CD14-positive monocyte (primary cell): ENCODE measurements around the gene MIF4GD. TPM values are rescaled to one million over a fixed set of nuclear protein-coding genes. Genes with fewer than 3 reads are reported as not detected.
A peak's percentile ranks its signal among the peaks of the same experiment; 100 is the strongest.

Experiments
- DNase-seq, 3 donors: peaks; one replicate each; pipeline ENCODE4 v3.0.0-alpha.2; 2011 to 2022
- H2AFZ ChIP-seq: 2 replicates; pipeline ENCODE4 v1.6.0; 2012; ENCODE audit warnings: mild to moderate bottlenecking, low read depth, low read length, inconsistent platforms; ENCODE audit not compliant: insufficient read depth, poor library complexity, severe bottlenecking
- H3K27ac ChIP-seq, 2 donors: 1 replicate in 1 of 2; 2 replicates in 1 of 2; pipeline ENCODE4 v1.5.1; 2012 to 2013; ENCODE audit warnings: low read length in 2 of 2, control low read depth in 1 of 2, inconsistent platforms in 1 of 2, low read depth in 1 of 2, mild to moderate bottlenecking in 1 of 2
- H3K27me3 ChIP-seq, 2 donors: one replicate each; pipeline versions ENCODE4 v1.6.0 to v1.6.1; 2011 to 2013; ENCODE audit warnings: low read length in 2 of 2; ENCODE audit not compliant: control insufficient read depth in 2 of 2, insufficient read depth in 2 of 2
- H3K36me3 ChIP-seq, 2 donors: replicated peaks in 1 of 2; 1 replicate in 1 of 2; 2 replicates in 1 of 2; pipeline versions ENCODE4 v1.5.1 to v1.6.1; 2012 to 2013; ENCODE audit warnings: low read length in 2 of 2, control low read depth in 1 of 2, inconsistent platforms in 1 of 2, mild to moderate bottlenecking in 1 of 2; ENCODE audit not compliant: insufficient read depth in 2 of 2, control insufficient read depth in 1 of 2
- H3K4me1 ChIP-seq, 2 donors: 1 replicate in 1 of 2; 2 replicates in 1 of 2; pipeline versions ENCODE4 v1.5.1 to v1.6.1; 2012 to 2013; ENCODE audit warnings: low read length in 2 of 2, control low read depth in 1 of 2, inconsistent platforms in 1 of 2, mild to moderate bottlenecking in 1 of 2, moderate library complexity in 1 of 2; ENCODE audit not compliant: insufficient read depth in 2 of 2, control insufficient read depth in 1 of 2
- H3K4me2 ChIP-seq: replicated peaks from 2 replicates; pipeline ENCODE3; 2012; ENCODE audit warnings: low read length, moderate library complexity, mild to moderate bottlenecking; ENCODE audit not compliant: poor library complexity, severe bottlenecking; ENCODE audit errors: extremely low read depth
- H3K4me3 ChIP-seq, 3 experiments: fragments of 200-600 bp in 1 of 3; sonication (generic) in 1 of 3; replicated peaks in 1 of 3; 1 replicate in 2 of 3; 2 replicates in 1 of 3; pipeline ENCODE4 v1.5.1; 2011 to 2013; ENCODE audit warnings: low read length in 3 of 3, mild to moderate bottlenecking in 3 of 3, control low read depth in 2 of 3, low read depth in 2 of 3, inconsistent platforms in 1 of 3, moderate library complexity in 1 of 3
- H3K79me2 ChIP-seq: 2 replicates; pipeline ENCODE4 v1.6.0; 2012; ENCODE audit warnings: mild to moderate bottlenecking, control low read depth, inconsistent platforms, low read length, moderate library complexity; ENCODE audit not compliant: insufficient read depth
- H3K9ac ChIP-seq: 2 replicates; pipeline ENCODE4 v1.6.0; 2017; ENCODE audit warnings: low read length, mild to moderate bottlenecking; ENCODE audit not compliant: insufficient read depth, poor library complexity, severe bottlenecking
- H3K9me3 ChIP-seq, 2 donors: replicated peaks in 1 of 2; 1 replicate in 1 of 2; 2 replicates in 1 of 2; pipeline versions ENCODE4 v1.5.1 to v1.6.1; 2012 to 2013; ENCODE audit warnings: low read length in 2 of 2, control low read depth in 1 of 2; ENCODE audit not compliant: control insufficient read depth in 1 of 2, insufficient read depth in 1 of 2
- H4K20me1 ChIP-seq: 2 replicates; pipeline ENCODE4 v1.6.0; 2012; ENCODE audit warnings: mild to moderate bottlenecking, low read length, control low read depth, moderate library complexity; ENCODE audit not compliant: insufficient read depth
- H3K27ac Mint-ChIP-seq, 7 donors: one replicate each; pipeline ENCODE4 v1.8.0; 2020; ENCODE audit warnings: mild to moderate bottlenecking in 7 of 7, mixed read lengths in 7 of 7, moderate library complexity in 6 of 7, inconsistent platforms in 2 of 7
- H3K27me3 Mint-ChIP-seq, 3 donors: one replicate each; pipeline ENCODE4 v1.8.0; 2021 to 2022; ENCODE audit warnings: low read depth in 3 of 3, mild to moderate bottlenecking in 3 of 3, mixed read lengths in 3 of 3, moderate library complexity in 3 of 3, inconsistent platforms in 1 of 3
- H3K36me3 Mint-ChIP-seq, 2 donors: one replicate each; pipeline ENCODE4 v1.8.0; 2020; ENCODE audit warnings: mixed read lengths in 2 of 2, inconsistent platforms in 1 of 2, mild to moderate bottlenecking in 1 of 2
- H3K4me1 Mint-ChIP-seq: one replicate; pipeline ENCODE4 v1.8.0; 2020; ENCODE audit warnings: mild to moderate bottlenecking, mixed read lengths
- H3K4me3 Mint-ChIP-seq, 2 donors: one replicate each; pipeline ENCODE4 v1.8.0; 2020; ENCODE audit warnings: mild to moderate bottlenecking in 2 of 2, mixed read lengths in 2 of 2, moderate library complexity in 1 of 2
- H3K9me3 Mint-ChIP-seq, 7 donors: one replicate each; pipeline ENCODE4 v1.8.0; 2020 to 2022; ENCODE audit warnings: mixed read lengths in 7 of 7, mild to moderate bottlenecking in 6 of 7, moderate library complexity in 6 of 7, inconsistent platforms in 2 of 7
- CTCF ChIP-seq: fragments of 200-600 bp; IDR thresholded peaks from one replicate; pipeline ENCODE4 v1.8.0; 2022; ENCODE audit warnings: antibody characterized with exemption, mild to moderate bottlenecking
- WGBS: methylation state at CpG from one replicate; pipeline ENCODE4 v1.1.5; 2013; ENCODE audit warnings: missing lambda C conversion rate; ENCODE audit not compliant: insufficient coverage; 5-methylcytosine and 5-hydroxymethylcytosine counted together
- intact Hi-C, 2 donors: fragments of 100-400 bp; cut with micrococcal nuclease; formaldehyde crosslinking; loops; one replicate each; pipeline versions ENCODE4 v1.15.0 to v1.15.1; 2023
- polyA plus RNA-seq, 3 donors: library from polyadenylated mRNA; depleted of rRNA in 1 of 3; unstranded in 2 of 3; stranded (reverse) in 1 of 3; fragments of 300-500 nt in 2 of 3; fragments of >200 nt in 1 of 3; fragmentation: Illumina TruSeq in 2 of 3; gene quantifications; 1 replicate in 2 of 3; 2 replicates in 1 of 3; pipeline ENCODE4 v1.2.3, GENCODE V29; 2012 to 2021

The MIF4GD gene
- polyA plus RNA-seq, 3 donors: 66.9 to 103 (median 80.6) TPM

DNA sequence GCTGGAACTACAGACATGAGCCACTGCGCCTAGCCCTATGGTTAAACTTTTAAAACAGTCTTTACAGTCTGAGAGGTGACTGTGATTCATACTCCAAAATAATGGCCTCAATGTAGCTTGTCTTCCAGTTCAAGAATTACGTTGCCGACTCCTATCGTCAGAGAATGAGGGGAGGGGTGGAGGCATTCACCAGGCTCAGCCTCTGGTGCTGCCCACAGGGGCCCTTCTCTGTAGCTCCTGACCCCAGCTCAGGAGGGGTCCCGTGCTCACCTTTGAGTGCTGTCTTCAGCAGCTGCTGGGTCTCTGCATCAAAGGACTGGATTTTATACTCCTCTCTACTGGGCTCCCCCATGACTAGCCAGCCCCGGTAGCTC lies 1.2 kb downstream of the MIF4GD start:
- Histone ChIP-seq H3K9me3 (no peaks in the 10 kb centered on the region), H3K79me2 (peaks cover 73% of the 10 kb centered on the region), H3K27ac (peak overlapping the region; percentile 89 to 94), H4K20me1 (peaks cover 4% of the 10 kb centered on the region), H3K4me2 (peak overlapping the region; percentile 89), H3K9ac (peak overlapping the region; percentile 96), H3K4me1 (peaks cover 68 to 75% of the 10 kb centered on the region in 2 donors), H3K4me3 (peak overlapping the region; percentile 69 to 94 (median 92)), H2AFZ (peak overlapping the region; percentile 83), H3K36me3 (peaks cover 16 to 38% of the 10 kb centered on the region in 2 donors), H3K27me3 (no peaks in the 10 kb centered on the region)
- Mint-ChIP-seq H3K9me3 (peaks cover 0 to 4% (median 0%) of the 10 kb centered on the region in 7 donors), H3K36me3 (peaks cover 29 to 40% of the 10 kb centered on the region in 2 donors), H3K27ac (peak overlapping the region; percentile 85 to 94 (median 92)), H3K27me3 (peaks cover 0 to 2% (median 0%) of the 10 kb centered on the region in 3 donors), H3K4me1 (peaks cover 68% of the 10 kb centered on the region), H3K4me3 (peak overlapping the region; percentile 81 to 92)
- DNase-seq: peak in 1 of 3 donors; percentile 41
- 0% methylated on average over 3 of the region's 6 CpGs for WGBS
- no peak for TF ChIP-seq CTCF
- intact Hi-C loops: loop anchor here (5.0 to 10.0 kb wide), 3 partner anchors 137 to 315 kb away; partner anchors contain the start of genes GRB2 (in 1 of the 2) and MYO15B (in 1 of the 2)

DNA sequence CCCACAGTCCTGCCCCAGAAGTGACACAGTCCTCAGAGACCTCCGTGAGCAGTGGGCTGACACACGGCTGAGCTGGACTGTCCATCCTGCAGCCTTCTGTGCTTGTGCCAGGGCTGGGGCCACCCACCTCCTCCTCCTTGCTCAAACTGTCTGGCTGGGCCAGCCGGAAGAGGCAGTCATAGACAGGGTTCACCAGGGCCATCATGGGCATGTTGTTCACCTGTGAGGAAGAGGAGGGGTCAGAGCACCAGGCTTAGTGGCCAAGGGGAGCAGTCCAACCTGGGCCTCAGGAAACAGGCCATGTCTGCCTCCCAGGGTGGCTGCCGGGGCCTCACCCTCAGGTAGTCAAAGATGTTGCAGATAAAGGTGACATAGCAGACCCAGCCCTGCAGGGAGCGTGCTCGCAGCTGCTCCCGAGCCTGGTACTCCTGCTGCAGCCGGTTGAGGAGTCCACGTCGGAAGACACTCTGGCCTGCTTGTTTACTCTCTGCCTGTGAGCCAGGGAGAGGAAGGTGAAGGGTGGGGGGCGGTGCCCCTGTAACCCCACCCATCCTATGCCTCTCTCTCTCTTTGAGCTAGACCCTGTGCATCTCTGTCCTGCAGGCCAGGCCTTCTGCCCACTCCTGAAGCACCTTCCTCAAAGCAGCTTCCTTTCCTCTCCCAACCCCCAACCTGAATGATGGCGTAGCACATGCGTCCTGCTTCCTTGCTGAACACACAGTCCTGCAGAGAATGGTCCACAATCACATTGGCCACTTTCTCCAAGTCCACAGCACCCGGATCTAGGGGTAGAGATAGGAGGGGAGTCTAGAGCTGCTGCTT lies 3.4 kb downstream of the MIF4GD start:
- intact Hi-C loops: loop anchor here in 1 of 2 donors (10.0 kb wide), 2 partner anchors 233 to 317 kb away; partner anchors contain the start of gene MYO15B
- peaks cover 0 to 2% (median 0%) of the 10 kb centered on the region in 3 donors for H3K27me3 Mint-ChIP-seq
- peak overlapping the region; percentile 57 to 93 (median 85) for H3K27ac Mint-ChIP-seq
- H3K27ac ChIP-seq: peak overlapping the region; percentile 76 to 89
- H2AFZ ChIP-seq: no peak overlapping the region
- H3K4me1 Mint-ChIP-seq: peaks cover 62% of the 10 kb centered on the region
- no peak overlapping the region for H3K9ac ChIP-seq
- peaks cover 0 to 4% (median 0%) of the 10 kb centered on the region in 7 donors for H3K9me3 Mint-ChIP-seq
- 92% methylated on average over 8 of the region's 14 CpGs for WGBS
- peaks cover 4% of the 10 kb centered on the region for H4K20me1 ChIP-seq
- H3K27me3 ChIP-seq: no peaks in the 10 kb centered on the region
- H3K79me2 ChIP-seq: peaks cover 76% of the 10 kb centered on the region
- DNase-seq: peak in 1 of 3 donors; percentile 21
- H3K4me3 ChIP-seq: peak overlapping the region in 1 of 3 experiments; percentile 92
- no peaks in the 10 kb centered on the region for H3K9me3 ChIP-seq
- H3K36me3 Mint-ChIP-seq: peaks cover 22 to 38% of the 10 kb centered on the region in 2 donors
- H3K36me3 ChIP-seq: peaks cover 11 to 37% of the 10 kb centered on the region in 2 donors
- TF ChIP-seq CTCF: no peak
- H3K4me1 ChIP-seq: peaks cover 66 to 73% of the 10 kb centered on the region in 2 donors
- peak overlapping the region; percentile 34 for H3K4me2 ChIP-seq
- peak overlapping the region in 1 of 2 donors; percentile 54 for H3K4me3 Mint-ChIP-seq
